H4 (cell line): ENCODE results near the gene USP7. TPM values are rescaled to one million over a fixed set of nuclear protein-coding genes. Genes with fewer than 3 reads are reported as not detected.
A peak's percentile ranks its signal among the peaks of the same experiment; 100 is the strongest.

Source experiments
- DNase-seq: peaks from one replicate; pipeline ENCODE4 v3.0.0-alpha.2; 2015; ENCODE audit warnings: low spot score
- total RNA-seq: library from RNA; depleted of rRNA; stranded (reverse); fragments of >200 nt; shearing (Covaris generic); gene quantifications from 2 replicates; pipeline ENCODE4 v1.2.3, GENCODE V29; 2014

The USP7 gene
- total RNA-seq, 1 experiment from 2014 or later, result 33.8 TPM

DNA sequence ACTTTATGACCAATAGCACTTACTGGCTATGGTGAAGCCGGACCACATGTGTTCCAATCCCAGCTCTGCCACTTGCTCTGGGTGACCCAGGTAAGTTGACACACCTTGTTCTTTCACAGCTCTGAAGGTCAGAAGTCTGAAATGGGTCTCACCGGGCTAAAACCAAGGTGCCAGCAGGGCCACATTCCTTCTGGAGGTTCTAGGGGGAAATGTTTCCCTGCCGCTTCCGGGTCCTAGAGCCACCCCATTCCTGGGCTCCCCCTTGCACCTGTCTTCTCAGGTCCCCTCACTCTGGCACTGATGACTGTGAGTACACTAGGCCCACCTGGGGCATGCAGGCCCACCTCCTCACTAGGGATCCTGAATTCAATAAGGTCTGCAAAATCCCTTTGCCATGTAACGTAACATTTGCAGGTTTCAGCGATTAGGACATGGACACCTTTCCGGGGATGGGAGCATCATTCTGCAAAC is 11.4 kb downstream of the USP7 start:
- DNase-seq, result no peak

- DNase-seq, result no peak
These were observed 12.0 kb downstream of the USP7 start for GRCh38 chr16:8951447-8952280.

- no peak for DNase-seq
These were observed 13.1 kb downstream of the USP7 start for GRCh38 chr16:8950580-8951077.

- no peak for DNase-seq
These were observed 13.9 kb downstream of the USP7 start for GRCh38 chr16:8949536-8950418.

DNA sequence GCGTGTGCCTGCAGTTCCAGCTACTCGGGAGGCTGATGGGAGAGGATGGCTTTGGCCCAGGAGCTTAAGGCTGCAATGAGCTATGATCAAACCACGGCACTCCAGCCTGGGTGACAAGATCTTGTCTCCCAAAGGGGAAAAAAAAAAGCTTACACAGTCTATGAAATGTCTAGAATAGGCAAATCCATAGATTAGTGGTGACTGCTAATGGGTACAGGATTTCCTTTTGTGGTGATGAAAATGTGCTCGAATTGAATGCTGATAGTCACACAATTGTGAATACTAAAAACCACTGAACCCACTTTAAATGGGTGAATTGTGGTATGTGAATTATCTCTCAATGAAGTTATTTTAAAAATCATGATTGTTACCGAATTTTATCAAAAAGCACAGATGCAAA is 14.9 kb downstream of the USP7 start:
- no peak for DNase-seq

GRCh38 chr16:8948069-8948593 is 15.6 kb downstream of the USP7 start:
- no peak for DNase-seq

GRCh38 chr16:8946544-8946943 is 17.2 kb downstream of the USP7 start:
- no peak for DNase-seq

DNA sequence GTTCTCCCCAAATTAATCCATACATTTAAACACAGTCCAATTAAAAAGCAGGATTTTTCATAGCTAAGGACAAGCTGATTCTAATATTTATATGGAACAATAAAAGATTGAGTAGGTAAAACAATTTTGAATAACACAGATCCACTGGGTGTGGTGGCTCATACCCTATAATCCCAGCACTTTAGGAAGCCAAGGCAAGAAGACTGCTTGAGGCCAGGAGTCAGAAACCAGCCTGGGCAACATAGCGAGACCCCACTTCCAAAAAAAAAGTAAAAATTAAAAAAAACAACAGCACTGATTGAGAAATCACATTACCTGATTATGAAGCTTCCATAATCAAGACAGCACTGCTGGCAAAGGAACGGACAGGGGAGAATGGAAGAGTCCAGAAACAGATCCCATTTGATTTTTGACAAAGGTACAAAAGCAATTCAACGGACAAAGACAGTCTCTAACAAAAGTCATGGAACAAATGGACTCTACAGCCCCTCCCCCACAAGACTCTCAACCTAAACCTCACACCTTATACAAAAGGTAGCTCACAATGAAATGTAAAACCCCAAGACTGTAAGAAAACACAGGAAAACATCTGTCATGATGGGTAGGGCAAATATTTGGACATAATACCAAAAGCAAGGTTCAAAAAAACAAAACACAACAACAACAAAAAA is 17.9 kb downstream of the USP7 start:
- DNase-seq, result no peak

- DNase-seq, result no peak
These were observed 19.5 kb downstream of the USP7 start for GRCh38 chr16:8943966-8944759.

DNA sequence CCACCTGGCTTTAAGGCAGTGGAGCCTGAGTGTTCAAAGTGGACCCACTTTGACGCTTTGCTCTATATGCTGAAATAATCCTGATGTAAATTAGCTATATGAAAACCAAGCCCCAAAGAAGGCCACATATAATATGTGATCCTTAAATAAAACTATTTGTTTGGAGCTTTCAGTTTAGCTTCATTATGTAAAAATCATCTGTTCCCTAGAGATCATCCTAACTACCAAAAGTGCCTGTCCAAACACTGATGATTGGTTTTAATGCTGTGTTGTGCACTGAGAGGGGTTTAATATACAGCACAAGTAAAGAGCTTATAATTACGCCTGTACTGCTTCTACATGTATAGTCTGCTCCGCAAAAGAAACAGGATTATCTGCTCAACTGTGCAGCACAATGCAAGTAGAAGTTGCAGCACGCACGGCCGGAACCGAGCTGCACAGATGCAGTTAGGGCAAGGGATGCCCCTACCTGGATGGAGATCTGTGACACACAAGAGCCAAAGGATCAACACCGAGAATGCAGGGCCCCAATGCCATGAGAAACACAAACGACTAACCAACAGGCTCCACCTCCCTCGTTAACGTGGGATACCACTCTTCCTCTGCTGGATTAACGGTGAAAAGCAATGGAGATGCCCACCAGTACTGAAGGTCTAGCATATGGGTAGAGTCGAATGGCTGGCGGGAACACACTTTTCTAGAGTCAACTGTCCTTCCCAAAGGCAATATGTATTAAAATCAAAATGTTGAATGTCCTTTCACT is 20.5 kb downstream of the USP7 start:
- no peak for DNase-seq

- DNase-seq, result no peak
These were observed 21.9 kb downstream of the USP7 start for GRCh38 chr16:8941718-8942344.

- DNase-seq, result no peak
These were observed 25.9 kb downstream of the USP7 start for GRCh38 chr16:8937803-8938202.

- DNase-seq, result peak; percentile 50
These were observed 27.3 kb downstream of the USP7 start for GRCh38 chr16:8936421-8936820.

DNA sequence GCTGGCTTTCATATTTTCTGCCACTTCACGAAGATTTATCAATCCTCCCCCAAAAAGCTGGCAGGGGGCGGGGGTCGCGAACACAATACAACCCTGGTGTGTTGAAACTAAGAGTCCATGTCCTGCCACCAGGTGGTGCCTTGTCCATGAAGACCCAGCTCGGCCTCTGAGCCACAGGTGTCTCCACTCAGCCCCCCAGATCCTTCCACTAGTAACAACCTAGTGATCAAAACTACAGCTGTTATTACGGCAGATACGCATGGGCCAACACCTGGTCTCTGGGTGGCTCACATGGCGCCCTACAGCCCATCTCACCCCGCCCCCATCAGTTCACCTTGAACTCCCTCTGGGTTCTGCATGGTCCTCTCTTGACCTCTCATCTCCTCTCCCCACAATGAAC is 27.7 kb downstream of the USP7 start:
- DNase-seq, result no peak

DNA sequence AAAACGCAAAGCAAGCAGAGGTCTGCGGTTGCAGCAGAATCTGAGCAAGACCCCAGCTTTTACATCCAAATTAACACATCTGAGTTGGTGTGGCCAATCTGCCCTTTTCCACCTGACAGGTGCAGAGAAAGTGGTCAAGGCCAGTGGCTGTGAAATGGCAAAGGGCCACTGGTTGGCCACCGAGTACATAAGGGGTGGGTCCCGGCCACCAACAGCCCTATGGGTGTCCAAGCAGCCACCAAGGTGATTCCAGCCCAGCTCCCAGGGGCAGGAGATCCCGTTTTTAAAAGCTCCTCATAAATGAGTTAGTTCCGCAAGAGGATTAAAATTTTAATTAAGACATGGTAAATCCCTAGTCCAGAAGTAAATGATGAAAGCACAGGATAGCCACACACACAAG is 29.1 kb downstream of the USP7 start:
- DNase-seq, result no peak

- peak; percentile 19 for DNase-seq
These were observed 31.8 kb downstream of the USP7 start for GRCh38 chr16:8931859-8932258.

DNA sequence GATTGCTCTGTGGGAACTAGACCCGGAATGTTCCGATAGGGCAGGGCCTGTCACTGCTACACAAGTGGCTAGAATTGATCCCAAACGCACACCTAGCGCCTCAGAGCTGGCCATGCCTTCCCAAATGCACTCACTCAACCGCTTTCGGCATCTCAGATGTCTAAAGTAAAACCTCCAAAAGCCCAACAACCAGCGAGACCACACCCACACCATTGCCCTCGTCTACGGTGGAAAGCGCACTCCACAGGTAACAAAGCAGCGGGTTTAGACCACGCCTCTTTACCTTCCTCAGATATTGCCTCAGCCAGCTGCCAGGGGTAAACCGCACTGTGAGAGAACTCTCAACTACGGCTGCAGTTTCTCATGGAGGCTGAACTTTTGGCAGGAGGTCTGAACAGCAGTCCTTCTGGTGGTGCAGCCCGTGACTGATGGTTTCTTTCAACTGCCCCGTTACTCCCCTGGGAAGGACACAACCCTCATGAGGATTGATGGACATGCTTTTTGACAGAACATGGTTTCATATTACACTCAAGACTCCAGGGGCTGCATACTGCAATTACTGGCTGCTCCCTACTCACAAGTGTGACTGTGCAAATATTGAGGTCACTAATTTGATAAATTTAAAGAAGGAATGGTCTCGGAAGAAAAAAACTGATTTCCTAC is 34.5 kb downstream of the USP7 start:
- DNase-seq, result no peak

GRCh38 chr16:8928467-8928957 is 35.2 kb downstream of the USP7 start:
- no peak for DNase-seq

DNA sequence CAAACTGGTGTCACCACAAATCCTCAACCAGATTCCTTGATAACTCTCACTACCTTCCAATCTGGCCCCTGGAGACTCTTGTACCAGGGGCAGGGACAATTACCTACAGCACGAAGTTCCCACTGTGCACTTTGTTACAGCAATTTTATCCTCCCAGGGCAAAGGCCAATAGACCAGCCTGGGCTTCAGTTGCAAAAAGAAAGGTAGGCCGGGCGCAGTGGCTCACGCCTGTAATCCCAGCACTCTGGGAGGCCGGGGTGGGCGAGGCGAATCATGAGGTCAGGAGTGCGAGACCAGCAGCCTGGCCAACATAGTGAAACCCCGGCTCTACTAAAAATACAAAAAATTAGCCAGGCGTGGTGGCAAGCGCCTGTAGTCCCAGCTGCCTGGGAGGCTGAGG is 36.9 kb downstream of the USP7 start:
- DNase-seq, result no peak
